Caco-2 (cell line): ENCODE data around the gene ABCA9. TPM values are rescaled to one million over a fixed set of nuclear protein-coding genes. Genes with fewer than 3 reads are reported as not detected.
A peak's percentile ranks its signal among the peaks of the same experiment; 100 is the strongest.

Experiments used
- BruUV-seq: library from RNA; stranded (reverse); fragments of 400-500 nt; replicated peaks from 2 replicates; lab custom pipeline; 2021; lab: Mats Ljungman, UMichigan
- CTCF ChIA-PET: fragments of 300-600 bp; sonication (Branson Sonifier 250); formaldehyde crosslinking; loops from one replicate; lab custom pipeline; 2022; ENCODE audit warnings: antibody characterized with exemption; lab: Charles Lee
- POLR2A ChIA-PET: fragments of 300-600 bp; sonication (Branson Sonifier 250); formaldehyde crosslinking; loops from one replicate; lab custom pipeline; 2022; ENCODE audit warnings: antibody characterized with exemption; lab: Charles Lee
- DNase-seq, 2 experiments: peaks; one replicate each; pipeline versions ENCODE4 v3.0.0 to v3.0.0-alpha.2; 2020 to 2022
- H3K27me3 ChIP-seq: replicated peaks from 2 replicates; pipeline ENCODE4 v1.6.0; 2011; ENCODE audit warnings: low read length; ENCODE audit not compliant: control insufficient read depth, insufficient read depth
- H3K36me3 ChIP-seq: 2 replicates; pipeline ENCODE4 v1.5.1; 2011; ENCODE audit warnings: low read length; ENCODE audit not compliant: control insufficient read depth, insufficient read depth
- H3K4me1 ChIP-seq: fragments of 250-450 bp; sonication (Bioruptor Pico); 2 replicates; pipeline ENCODE4 v1.5.1; 2020; ENCODE audit warnings: mild to moderate bottlenecking
- H3K4me3 ChIP-seq: 2 replicates; pipeline ENCODE4 v1.5.1; 2011; ENCODE audit warnings: low read depth, mild to moderate bottlenecking, control low read depth, low read length
- H3K9me3 ChIP-seq: fragments of 250-450 bp; sonication (Bioruptor Pico); 2 replicates; pipeline ENCODE4 v1.5.1; 2020; ENCODE audit warnings: mild to moderate bottlenecking, moderate library complexity
- H3K27ac Mint-ChIP-seq: one replicate; pipeline ENCODE4 v1.8.0; 2022; ENCODE audit warnings: mixed read lengths; ENCODE audit not compliant: unreplicated experiment
- H3K27me3 Mint-ChIP-seq: one replicate; pipeline ENCODE4 v1.8.0; 2022; ENCODE audit warnings: mixed read lengths; ENCODE audit not compliant: insufficient read depth, unreplicated experiment
- H3K36me3 Mint-ChIP-seq: one replicate; pipeline ENCODE4 v1.8.0; 2022; ENCODE audit warnings: mild to moderate bottlenecking, mixed read lengths; ENCODE audit not compliant: insufficient read depth, unreplicated experiment
- H3K4me1 Mint-ChIP-seq: one replicate; pipeline ENCODE4 v1.8.0; 2022; ENCODE audit warnings: low read depth, mixed read lengths; ENCODE audit not compliant: unreplicated experiment
- H3K4me3 Mint-ChIP-seq: one replicate; pipeline ENCODE4 v1.8.0; 2022; ENCODE audit warnings: mild to moderate bottlenecking, moderate library complexity, mixed read lengths; ENCODE audit not compliant: unreplicated experiment
- H3K9me3 Mint-ChIP-seq: one replicate; pipeline ENCODE4 v1.8.0; 2022; ENCODE audit warnings: mixed read lengths; ENCODE audit not compliant: unreplicated experiment
- intact Hi-C: fragments of 100-400 bp; cut with micrococcal nuclease; formaldehyde crosslinking; loops from one replicate; pipeline ENCODE4 v1.10.0; 2022; ENCODE audit not compliant: unreplicated experiment
- total RNA-seq: library from RNA; stranded (reverse); gene quantifications from 2 replicates; pipeline ENCODE4 v1.2.3, GENCODE V29; 2022
- TF ChIP-seq, protein P1 (sequence below), 2 experiments: fragments of 200-600 bp in 1 of 2; IDR thresholded peaks; 1 replicate in 1 of 2; 2 replicates in 1 of 2; pipeline versions ENCODE4 v1.5.1 to v1.8.0; 2011 to 2022; ENCODE audit warnings: antibody characterized with exemption in 1 of 2, control low read depth in 1 of 2, inconsistent platforms in 1 of 2, low read depth in 1 of 2, low read length in 1 of 2, mild to moderate bottlenecking in 1 of 2, moderate library complexity in 1 of 2; ENCODE audit not compliant: insufficient read depth in 1 of 2, severe bottlenecking in 1 of 2, unreplicated experiment in 1 of 2

ABCA9 gene
- total RNA-seq, 1 experiment from 2014 or later = 0.27 TPM

GRCh38 chr17:69050999-69051775, 9.5 kb downstream of the ABCA9 start:
- CTCF ChIA-PET = no interaction called here
- peaks cover 33% of the 10 kb centered on the region for H3K9me3 Mint-ChIP-seq
- TF ChIP-seq, protein P1, sequence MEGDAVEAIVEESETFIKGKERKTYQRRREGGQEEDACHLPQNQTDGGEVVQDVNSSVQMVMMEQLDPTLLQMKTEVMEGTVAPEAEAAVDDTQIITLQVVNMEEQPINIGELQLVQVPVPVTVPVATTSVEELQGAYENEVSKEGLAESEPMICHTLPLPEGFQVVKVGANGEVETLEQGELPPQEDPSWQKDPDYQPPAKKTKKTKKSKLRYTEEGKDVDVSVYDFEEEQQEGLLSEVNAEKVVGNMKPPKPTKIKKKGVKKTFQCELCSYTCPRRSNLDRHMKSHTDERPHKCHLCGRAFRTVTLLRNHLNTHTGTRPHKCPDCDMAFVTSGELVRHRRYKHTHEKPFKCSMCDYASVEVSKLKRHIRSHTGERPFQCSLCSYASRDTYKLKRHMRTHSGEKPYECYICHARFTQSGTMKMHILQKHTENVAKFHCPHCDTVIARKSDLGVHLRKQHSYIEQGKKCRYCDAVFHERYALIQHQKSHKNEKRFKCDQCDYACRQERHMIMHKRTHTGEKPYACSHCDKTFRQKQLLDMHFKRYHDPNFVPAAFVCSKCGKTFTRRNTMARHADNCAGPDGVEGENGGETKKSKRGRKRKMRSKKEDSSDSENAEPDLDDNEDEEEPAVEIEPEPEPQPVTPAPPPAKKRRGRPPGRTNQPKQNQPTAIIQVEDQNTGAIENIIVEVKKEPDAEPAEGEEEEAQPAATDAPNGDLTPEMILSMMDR (IDR thresholded peaks at IDR 0.05; ENCODE audit: insufficient read depth in 1 of 2, low read depth in 1 of 2, low read length in 1 of 2, severe bottlenecking in 1 of 2, unreplicated experiment in 1 of 2) = no peak
- peaks cover 41% of the 10 kb centered on the region for H3K4me1 ChIP-seq
- peaks cover 18% of the 10 kb centered on the region; the same call in 1 of the 2 replicates for H3K9me3 ChIP-seq
- intact Hi-C loops = no loop called here
- H3K4me3 Mint-ChIP-seq = no peak overlapping the region
- H3K4me1 Mint-ChIP-seq = peaks cover 16% of the 10 kb centered on the region
- H3K27ac Mint-ChIP-seq = no peak overlapping the region
- H3K36me3 ChIP-seq = no peaks in the 10 kb centered on the region
- no peaks in the 10 kb centered on the region for H3K27me3 Mint-ChIP-seq
- POLR2A ChIA-PET = no interaction called here
- H3K36me3 Mint-ChIP-seq = peaks cover 8% of the 10 kb centered on the region
- H3K27me3 ChIP-seq = no peaks in the 10 kb centered on the region
- H3K4me3 ChIP-seq = no peak overlapping the region
- DNase-seq = no peak
- BruUV-seq = no TSS peak

GRCh38 chr17:69048634-69049033, 12.1 kb downstream of the ABCA9 start:
- Histone ChIP-seq H3K36me3 (no peaks in the 10 kb centered on the region), H3K9me3 (peaks cover 24% of the 10 kb centered on the region), H3K4me1 (peaks cover 43% of the 10 kb centered on the region), H3K4me3 (no peak overlapping the region), H3K27me3 (no peaks in the 10 kb centered on the region)
- ChIA-PET POLR2A (no interaction called here), CTCF (no interaction called here)
- Mint-ChIP-seq H3K27me3 (no peaks in the 10 kb centered on the region), H3K4me3 (no peak overlapping the region), H3K9me3 (peaks cover 36% of the 10 kb centered on the region), H3K36me3 (peaks cover 8% of the 10 kb centered on the region), H3K4me1 (peaks cover 13% of the 10 kb centered on the region), H3K27ac (peak overlapping the region; percentile 88)
- no TSS peak for BruUV-seq
- intact Hi-C loops = loop anchor here (5.0 kb wide), 1 partner anchor 76 kb away; no protein-coding TSS in a partner anchor
- DNase-seq = no peak
- TF ChIP-seq, protein P1 (IDR thresholded peaks at IDR 0.05; ENCODE audit: insufficient read depth in 1 of 2, low read depth in 1 of 2, low read length in 1 of 2, severe bottlenecking in 1 of 2, unreplicated experiment in 1 of 2) = no peak

DNA sequence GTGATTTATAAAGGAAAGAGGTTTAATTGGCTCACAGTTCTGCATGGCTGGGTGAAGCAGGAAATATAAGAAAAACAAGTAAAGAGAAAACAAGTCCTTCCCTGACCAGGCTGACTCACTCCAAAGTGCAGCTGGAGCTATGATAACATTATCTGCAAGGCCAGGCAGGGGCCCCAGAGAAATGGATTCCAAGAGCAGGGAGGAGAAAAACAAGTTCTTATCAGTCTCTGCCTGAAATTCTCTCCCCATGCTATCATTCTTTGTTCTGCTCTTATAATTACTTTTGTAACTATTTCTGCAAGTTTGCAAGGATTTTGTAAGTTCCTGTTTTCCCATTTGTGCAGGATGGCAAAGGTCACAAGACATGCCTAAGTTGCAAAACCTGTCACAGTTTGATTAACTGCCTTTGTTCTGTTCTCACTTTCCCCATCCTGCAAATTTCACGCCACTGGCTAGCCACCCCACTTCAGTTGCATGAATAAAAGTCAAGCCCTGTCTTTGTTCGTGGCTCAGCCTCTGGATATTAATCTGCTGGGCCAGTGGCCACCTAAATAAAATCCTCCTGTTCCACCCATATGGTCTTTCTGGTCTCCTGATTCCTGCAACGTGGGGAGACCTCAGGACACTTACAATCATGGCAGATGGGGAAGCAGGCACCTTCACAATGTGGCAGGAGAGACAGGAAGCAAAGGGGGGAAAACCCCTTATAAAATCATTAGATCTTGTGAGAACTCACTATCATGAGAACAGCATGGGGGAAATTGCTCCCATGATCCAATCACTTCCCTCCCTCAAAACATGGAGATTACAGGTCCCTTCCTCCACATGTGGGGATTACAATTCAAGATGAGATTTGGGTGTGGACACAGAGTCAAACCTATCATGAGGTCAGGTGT, 13.1 kb downstream of the ABCA9 start:
- peaks cover 7% of the 10 kb centered on the region for H3K4me1 Mint-ChIP-seq
- TF ChIP-seq, protein P1 (IDR thresholded peaks at IDR 0.05; ENCODE audit: insufficient read depth in 1 of 2, low read depth in 1 of 2, low read length in 1 of 2, severe bottlenecking in 1 of 2, unreplicated experiment in 1 of 2) = no peak
- H3K36me3 ChIP-seq = no peaks in the 10 kb centered on the region
- no TSS peak for BruUV-seq
- intact Hi-C loops = loop anchor here (1.0 to 5.0 kb wide), 6 partner anchors 26 to 314 kb away; no protein-coding TSS in a partner anchor
- DNase-seq = peak; percentile 91 to 95
- peak overlapping the region; percentile 88 for H3K27ac Mint-ChIP-seq
- POLR2A ChIA-PET = no interaction called here
- H3K9me3 Mint-ChIP-seq = peaks cover 33% of the 10 kb centered on the region
- H3K4me3 ChIP-seq = no peak overlapping the region
- CTCF ChIA-PET = no interaction called here
- peaks cover 32% of the 10 kb centered on the region for H3K9me3 ChIP-seq
- H3K4me1 ChIP-seq = peaks cover 38% of the 10 kb centered on the region
- no peaks in the 10 kb centered on the region for H3K27me3 ChIP-seq
- H3K4me3 Mint-ChIP-seq = peak overlapping the region; percentile 30
- H3K36me3 Mint-ChIP-seq = peaks cover 8% of the 10 kb centered on the region
- H3K27me3 Mint-ChIP-seq = no peaks in the 10 kb centered on the region
